ENCODE results near the gene CD40LG.

CD40LG gene

GRCh38 chrX:136650811-136651210 lies 2.9 kb downstream of the CD40LG start:
- DNase-seq (ENCODE audit: low read depth in 2 of 2), result no peak

- DNase-seq (ENCODE audit: low read depth in 2 of 2), result no peak
These were observed 5.1 kb downstream of the CD40LG start for GRCh38 chrX:136652822-136653723.

GRCh38 chrX:136656361-136656964 lies 8.5 kb downstream of the CD40LG start:
- DNase-seq (ENCODE audit: low read depth in 2 of 2), result no peak

GRCh38 chrX:136658151-136658550 lies 10.2 kb downstream of the CD40LG start:
- DNase-seq (ENCODE audit: low read depth in 2 of 2), result no peak

GRCh38 chrX:136659174-136659573 lies 11.2 kb downstream of the CD40LG start:
- DNase-seq (ENCODE audit: low read depth in 2 of 2), result no peak

- DNase-seq (ENCODE audit: low read depth in 2 of 2), result no peak
These were observed 12.9 kb downstream of the CD40LG start for GRCh38 chrX:136660896-136661295.

- DNase-seq (ENCODE audit: low read depth in 2 of 2), result no peak
These were observed 14.1 kb downstream of the CD40LG start for GRCh38 chrX:136662104-136662503.

- DNase-seq (ENCODE audit: low read depth in 2 of 2), result no peak
These were observed 15.0 kb downstream of the CD40LG start for GRCh38 chrX:136662976-136663375.

- no peak for DNase-seq (ENCODE audit: low read depth in 2 of 2)
These were observed 17.4 kb downstream of the CD40LG start for GRCh38 chrX:136665258-136665900.

GRCh38 chrX:136666088-136666487 lies 18.1 kb downstream of the CD40LG start:
- DNase-seq (ENCODE audit: low read depth in 2 of 2), result no peak

GRCh38 chrX:136667446-136668168 lies 19.6 kb downstream of the CD40LG start:
- DNase-seq (ENCODE audit: low read depth in 2 of 2), result no peak

GRCh38 chrX:136671006-136671610 lies 23.1 kb downstream of the CD40LG start:
- no peak for DNase-seq (ENCODE audit: low read depth in 2 of 2)

- no peak for DNase-seq (ENCODE audit: low read depth in 2 of 2)
These were observed 26.5 kb downstream of the CD40LG start for GRCh38 chrX:136674270-136674985.

GRCh38 chrX:136679531-136679930 lies 31.6 kb downstream of the CD40LG start:
- DNase-seq (ENCODE audit: low read depth in 2 of 2), result no peak

GRCh38 chrX:136684120-136684519 lies 36.2 kb downstream of the CD40LG start:
- no peak for DNase-seq (ENCODE audit: low read depth in 2 of 2)

GRCh38 chrX:136687457-136687856 lies 39.5 kb downstream of the CD40LG start:
- DNase-seq (ENCODE audit: low read depth in 2 of 2), result no peak

- no peak for DNase-seq (ENCODE audit: low read depth in 2 of 2)
These were observed 41.5 kb downstream of the CD40LG start for GRCh38 chrX:136689436-136689835.

GRCh38 chrX:136691028-136691809 lies 43.3 kb downstream of the CD40LG start:
- DNase-seq (ENCODE audit: low read depth in 2 of 2), result no peak

- DNase-seq (ENCODE audit: low read depth in 2 of 2), result no peak
These were observed 44.3 kb downstream of the CD40LG start for GRCh38 chrX:136692271-136692670.

- DNase-seq (ENCODE audit: low read depth in 2 of 2), result no peak
These were observed 46.6 kb downstream of the CD40LG start for GRCh38 chrX:136694431-136695087.
